Measurements from ENCODE around the gene DOLK.
"Not testable (repeated sequence)": the region's sequence is repeated elsewhere in the genome, so short reads cannot be mapped to it uniquely, and the experiment has no call there.

Gene DOLK

GRCh38 chr9:128947527-128948301 is at the start of gene DOLK, which contains the start of gene NUP188:
Gene DOLK (minus strand): TSS chr9:128947603. CDS start chr9:128947303, 300 bp downstream.
Gene NUP188 (plus strand): TSS chr9:128947699. CDS start chr9:128947720, 21 bp downstream.
- DNase-seq, result peak; percentile 96

GRCh38 chr9:128995791-128996190 is 48.4 kb upstream of the DOLK start:
- DNase-seq, result no peak

- DNase-seq, result no peak
Observed at GRCh38 chr9:128992995-128993394, 45.6 kb upstream of the DOLK start.

- no peak for DNase-seq
Observed at GRCh38 chr9:128987805-128988204, 40.4 kb upstream of the DOLK start.

GRCh38 chr9:128986671-128987070 is 39.3 kb upstream of the DOLK start:
- DNase-seq, result no peak

- DNase-seq, result no peak
Observed at GRCh38 chr9:128983536-128983935, 36.1 kb upstream of the DOLK start.

- DNase-seq, result no peak
Observed at GRCh38 chr9:128979111-128979510, 31.7 kb upstream of the DOLK start.

GRCh38 chr9:128972956-128973355 is 25.6 kb upstream of the DOLK start:
- DNase-seq, result no peak

- no peak for DNase-seq
Observed at GRCh38 chr9:128969491-128969890, 22.1 kb upstream of the DOLK start.

GRCh38 chr9:128961403-128961802 is 14.0 kb upstream of the DOLK start:
- not testable (repeated sequence) for DNase-seq

GRCh38 chr9:128947277-128947526 is 201 bp downstream of the DOLK start:
- no peak for DNase-seq

GRCh38 chr9:128946571-128947276 is 679 bp downstream of the DOLK start:
- DNase-seq, result peak; percentile 62

- no peak for DNase-seq
Observed at GRCh38 chr9:128945798-128946501, 1.5 kb downstream of the DOLK start.

GRCh38 chr9:128944966-128945365 is 2.4 kb downstream of the DOLK start:
- not testable (repeated sequence) for DNase-seq

- DNase-seq, result no peak
Observed at GRCh38 chr9:128943832-128944620, 3.4 kb downstream of the DOLK start.

- no peak for DNase-seq
Observed at GRCh38 chr9:128940946-128941755, 6.3 kb downstream of the DOLK start.

GRCh38 chr9:128940271-128940921 is 7.0 kb downstream of the DOLK start:
- no peak for DNase-seq

- no peak for DNase-seq
Observed at GRCh38 chr9:128937310-128938165, 9.9 kb downstream of the DOLK start.

- no peak for DNase-seq
Observed at GRCh38 chr9:128936171-128936865, 11.1 kb downstream of the DOLK start.

GRCh38 chr9:128933731-128934130 is 13.7 kb downstream of the DOLK start:
- no peak for DNase-seq
